WERI-Rb-1 (cell line): Measurements from ENCODE around the gene ERBB2.
A peak's percentile ranks its signal among the peaks of the same experiment; 100 is the strongest.

ENCODE experiments used
- DNase-seq: peaks from one replicate; pipeline ENCODE4 v3.0.0-alpha.2; 2020
- H3K27ac ChIP-seq: fragments of 250-450 bp; sonication (Bioruptor Pico); 2 replicates; pipeline ENCODE4 v1.5.1; 2020; ENCODE audit warnings: mild to moderate bottlenecking, moderate library complexity
- H3K27me3 ChIP-seq: fragments of 250-450 bp; sonication (Bioruptor Pico); 2 replicates; pipeline ENCODE4 v1.5.1; 2021; ENCODE audit warnings: mild to moderate bottlenecking, low read depth, moderate library complexity; ENCODE audit not compliant: insufficient read depth, severe bottlenecking
- H3K36me3 ChIP-seq: fragments of 250-450 bp; sonication (Bioruptor Pico); 2 replicates; pipeline ENCODE4 v1.5.1; 2020; ENCODE audit warnings: mild to moderate bottlenecking, moderate library complexity
- H3K4me3 ChIP-seq: 2 replicates; pipeline ENCODE4 v1.5.1; 2011; ENCODE audit warnings: low read depth, mild to moderate bottlenecking, control low read depth, low read length
- H3K9me3 ChIP-seq: fragments of 250-450 bp; sonication (Bioruptor Pico); 2 replicates; pipeline ENCODE4 v1.5.1; 2021; ENCODE audit warnings: mild to moderate bottlenecking, moderate library complexity; ENCODE audit not compliant: severe bottlenecking
- TF ChIP-seq, protein P1 (sequence below): IDR thresholded peaks from 2 replicates; pipeline ENCODE4 v1.5.1; 2011; ENCODE audit warnings: low read depth, mild to moderate bottlenecking, control low read depth, inconsistent platforms, low read length

ERBB2 gene

DNA sequence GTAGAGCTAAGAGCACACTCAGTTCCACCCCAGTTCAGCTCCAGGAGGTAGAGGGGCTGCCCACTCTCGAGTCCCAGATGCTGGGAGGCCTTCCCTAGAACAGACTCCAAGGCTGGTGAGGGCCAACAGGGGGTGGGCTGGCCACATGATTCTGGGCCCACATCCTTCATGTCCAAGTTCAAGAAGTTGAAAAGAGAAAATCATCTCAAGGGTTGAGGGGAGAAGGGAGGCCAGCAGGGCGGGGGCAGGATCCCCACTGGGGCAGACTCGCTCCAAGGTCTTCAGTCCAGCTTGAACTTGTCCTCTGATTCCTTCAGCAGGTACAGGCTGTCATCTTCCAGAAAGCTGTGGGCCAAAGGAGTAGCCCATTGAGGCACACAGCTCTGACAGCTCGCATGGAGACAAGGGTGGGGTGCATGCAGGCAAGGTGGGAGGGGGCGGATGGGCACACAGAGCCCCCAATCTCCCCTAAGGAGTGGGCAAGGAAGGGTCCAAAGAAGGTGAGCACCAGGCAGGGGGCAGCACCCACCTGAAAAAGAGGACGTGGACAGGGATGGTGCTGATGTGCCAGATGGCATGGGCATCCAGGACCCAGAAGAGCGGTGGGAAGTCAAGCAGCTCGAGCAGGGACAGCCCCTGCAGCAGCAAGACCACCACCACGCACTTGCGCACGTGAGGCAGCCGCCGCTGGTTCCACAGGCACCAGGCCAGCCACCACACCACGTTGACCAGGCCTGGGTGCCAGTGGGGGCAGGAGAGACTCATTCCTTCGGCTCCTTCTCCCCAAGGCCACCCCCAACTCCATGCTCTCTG lies 27.1 kb upstream of the ERBB2 start:
- H3K36me3 ChIP-seq, result peaks cover 4% of the 10 kb centered on the region; the same call in 1 of the 2 replicates
- H3K9me3 ChIP-seq, result no peaks in the 10 kb centered on the region
- H3K27me3 ChIP-seq, result no peaks in the 10 kb centered on the region
- H3K27ac ChIP-seq, result peak overlapping the region; percentile 41
- no peak for DNase-seq
- no peak overlapping the region for H3K4me3 ChIP-seq
- TF ChIP-seq, protein P1, sequence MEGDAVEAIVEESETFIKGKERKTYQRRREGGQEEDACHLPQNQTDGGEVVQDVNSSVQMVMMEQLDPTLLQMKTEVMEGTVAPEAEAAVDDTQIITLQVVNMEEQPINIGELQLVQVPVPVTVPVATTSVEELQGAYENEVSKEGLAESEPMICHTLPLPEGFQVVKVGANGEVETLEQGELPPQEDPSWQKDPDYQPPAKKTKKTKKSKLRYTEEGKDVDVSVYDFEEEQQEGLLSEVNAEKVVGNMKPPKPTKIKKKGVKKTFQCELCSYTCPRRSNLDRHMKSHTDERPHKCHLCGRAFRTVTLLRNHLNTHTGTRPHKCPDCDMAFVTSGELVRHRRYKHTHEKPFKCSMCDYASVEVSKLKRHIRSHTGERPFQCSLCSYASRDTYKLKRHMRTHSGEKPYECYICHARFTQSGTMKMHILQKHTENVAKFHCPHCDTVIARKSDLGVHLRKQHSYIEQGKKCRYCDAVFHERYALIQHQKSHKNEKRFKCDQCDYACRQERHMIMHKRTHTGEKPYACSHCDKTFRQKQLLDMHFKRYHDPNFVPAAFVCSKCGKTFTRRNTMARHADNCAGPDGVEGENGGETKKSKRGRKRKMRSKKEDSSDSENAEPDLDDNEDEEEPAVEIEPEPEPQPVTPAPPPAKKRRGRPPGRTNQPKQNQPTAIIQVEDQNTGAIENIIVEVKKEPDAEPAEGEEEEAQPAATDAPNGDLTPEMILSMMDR, result 0 out of 2 replicates have a peak, but pooled peaks have one; percentile 15

DNA sequence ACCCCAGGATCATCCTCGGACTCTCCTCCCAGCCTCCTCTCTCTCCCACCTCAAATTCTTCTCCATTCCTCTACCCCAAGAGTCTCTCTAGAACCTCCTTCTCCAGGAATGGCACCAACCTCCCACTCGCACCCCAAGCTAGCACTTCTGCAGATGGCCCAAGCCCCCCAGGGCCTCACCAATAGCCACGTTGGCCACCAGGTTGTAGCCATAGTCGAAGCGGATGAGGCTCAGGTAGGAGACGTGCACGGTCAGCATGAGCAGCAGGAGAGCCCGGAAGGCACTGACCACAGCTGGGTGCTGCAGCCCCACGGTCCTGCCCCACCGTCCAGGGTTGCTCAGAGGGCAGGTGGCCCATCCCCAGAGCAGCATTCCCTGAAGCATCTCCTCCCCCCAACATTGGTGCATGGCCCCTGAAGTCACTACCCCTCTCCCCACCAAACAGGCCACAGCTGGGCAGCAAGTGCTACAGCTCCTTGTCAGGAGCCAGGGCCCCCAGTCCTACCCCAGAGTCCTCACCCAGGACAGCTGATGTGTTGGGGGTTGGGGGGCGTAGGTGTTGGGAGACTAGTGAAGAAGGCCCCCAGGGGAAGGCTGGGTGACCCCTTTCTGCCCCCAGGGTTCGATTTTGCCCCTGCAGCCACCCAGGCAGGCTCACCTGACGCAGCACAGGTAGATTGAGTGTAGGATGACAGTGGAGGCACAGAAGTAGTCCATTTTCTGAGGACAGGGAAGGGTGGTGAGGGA lies 26.4 kb upstream of the ERBB2 start:
- Histone ChIP-seq H3K9me3 (no peaks in the 10 kb centered on the region), H3K36me3 (peaks cover 7% of the 10 kb centered on the region; the same call in 1 of the 2 replicates), H3K27me3 (no peaks in the 10 kb centered on the region), H3K27ac (no peak overlapping the region), H3K4me3 (no peak overlapping the region)
- TF ChIP-seq, protein P1, result no peak
- DNase-seq, result no peak

- Histone ChIP-seq H3K4me3 (no peak overlapping the region), H3K27me3 (no peaks in the 10 kb centered on the region), H3K27ac (peak overlapping the region; percentile 44), H3K9me3 (no peaks in the 10 kb centered on the region), H3K36me3 (peaks cover 7% of the 10 kb centered on the region; the same call in 1 of the 2 replicates)
- no peak for DNase-seq
- TF ChIP-seq, protein P1, result no peak
These were observed 25.7 kb upstream of the ERBB2 start for GRCh38 chr17:39674179-39674578.

DNA sequence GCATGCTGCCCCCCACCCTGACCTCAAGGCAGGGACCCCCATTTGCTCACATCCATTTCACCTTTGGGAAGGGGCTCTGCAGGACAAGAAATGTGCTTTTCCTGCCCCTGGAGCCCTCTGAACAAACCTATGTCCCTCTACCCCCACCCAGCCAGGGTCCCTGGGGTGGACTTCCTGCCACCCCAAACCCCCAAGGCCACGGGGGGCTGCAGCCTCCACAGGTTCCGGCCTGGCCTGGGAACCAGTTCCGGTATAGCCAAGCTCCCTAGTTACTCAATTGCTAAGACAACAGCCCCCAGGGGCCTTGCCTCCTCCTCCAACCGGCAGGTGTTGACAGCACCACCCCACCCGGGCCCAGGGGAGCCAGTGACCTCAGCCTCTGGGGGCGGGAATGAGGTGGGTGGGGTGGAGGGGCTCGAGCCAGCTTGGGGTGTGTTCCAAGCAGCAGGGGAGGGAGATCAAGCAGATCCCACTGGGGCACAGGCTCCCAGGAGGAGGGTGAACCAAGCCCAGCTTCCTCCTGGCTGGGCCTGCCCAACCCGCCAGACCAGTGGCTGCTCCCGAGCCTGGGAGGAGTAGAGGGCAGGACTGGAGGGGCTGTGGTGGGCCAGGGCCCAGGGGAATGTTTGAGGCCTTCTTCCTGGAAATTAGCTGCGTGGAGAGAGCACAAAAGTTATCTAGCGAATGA lies 25.0 kb upstream of the ERBB2 start:
- TF ChIP-seq, protein P1, result no peak
- Histone ChIP-seq H3K27me3 (no peaks in the 10 kb centered on the region), H3K4me3 (no peak overlapping the region), H3K27ac (peak overlapping the region; percentile 44), H3K36me3 (peaks cover 7% of the 10 kb centered on the region; the same call in 1 of the 2 replicates), H3K9me3 (no peaks in the 10 kb centered on the region)
- DNase-seq, result peak; percentile 85

DNA sequence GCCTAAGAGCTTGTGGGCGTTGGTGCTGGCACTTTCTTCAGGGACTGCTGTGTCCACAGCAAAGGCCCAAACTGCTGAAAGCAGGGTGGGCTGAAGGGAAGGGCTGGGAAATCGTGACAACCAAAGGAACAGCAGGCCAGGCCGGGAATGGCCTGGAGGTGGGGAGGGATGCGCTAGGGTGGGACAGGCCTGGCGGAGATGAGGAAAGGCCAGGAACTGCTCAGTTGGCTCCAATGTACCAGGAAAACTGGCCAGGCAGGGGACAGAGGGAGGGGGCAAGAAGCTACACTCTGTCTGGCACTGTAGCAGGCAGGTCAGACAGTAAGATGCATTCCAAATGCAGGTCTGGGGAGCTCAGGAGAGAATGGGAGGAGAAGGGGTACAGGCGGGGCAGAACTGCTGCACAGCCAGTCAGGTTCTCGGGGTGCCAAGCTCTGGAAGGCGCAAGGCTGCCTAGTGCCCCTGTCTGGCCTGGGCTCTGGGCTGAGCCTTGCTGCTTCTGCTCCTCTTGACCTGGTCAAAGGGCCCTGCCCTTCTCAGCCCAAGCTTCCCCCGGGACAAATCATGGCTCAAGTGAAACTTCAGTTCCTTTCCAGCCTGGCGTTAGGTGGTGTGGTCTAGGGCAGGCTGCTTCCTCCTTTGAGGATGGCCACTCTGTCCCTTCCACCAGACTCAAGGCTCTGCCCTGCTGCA lies 24.3 kb upstream of the ERBB2 start:
- Histone ChIP-seq H3K36me3 (peaks cover 7% of the 10 kb centered on the region; the same call in 1 of the 2 replicates), H3K27me3 (no peaks in the 10 kb centered on the region), H3K9me3 (no peaks in the 10 kb centered on the region), H3K27ac (peak overlapping the region; percentile 44), H3K4me3 (no peak overlapping the region)
- DNase-seq, result no peak
- TF ChIP-seq, protein P1, result no peak
